Esophagus (tissue), 2 donors: ENCODE results near the gene HYAL2. TPM values are rescaled to one million over a fixed set of nuclear protein-coding genes. Genes with fewer than 3 reads are reported as not detected.

Experiments used
- H3K27ac ChIP-seq, 2 donors: one replicate each; pipeline ENCODE4 v1.5.1; 2013; ENCODE audit warnings: low read depth in 2 of 2, mild to moderate bottlenecking in 2 of 2, inconsistent platforms in 1 of 2, low read length in 1 of 2, moderate library complexity in 1 of 2
- H3K27me3 ChIP-seq, 2 donors: one replicate each; pipeline ENCODE4 v1.6.1; 2013; ENCODE audit warnings: low read length in 2 of 2, control low read depth in 1 of 2, mild to moderate bottlenecking in 1 of 2; ENCODE audit not compliant: insufficient read depth in 2 of 2, control insufficient read depth in 1 of 2
- H3K36me3 ChIP-seq, 2 donors: one replicate each; pipeline ENCODE4 v1.6.1; 2013; ENCODE audit warnings: low read length in 1 of 2; ENCODE audit not compliant: control insufficient read depth in 2 of 2, insufficient read depth in 2 of 2
- H3K4me1 ChIP-seq, 2 donors: one replicate each; pipeline ENCODE4 v1.6.1; 2013; ENCODE audit warnings: low read length in 1 of 2; ENCODE audit not compliant: control insufficient read depth in 2 of 2, insufficient read depth in 2 of 2
- H3K4me3 ChIP-seq, 2 donors: one replicate each; pipeline ENCODE4 v1.5.1; 2013; ENCODE audit warnings: low read length in 2 of 2, mild to moderate bottlenecking in 2 of 2, low read depth in 1 of 2, moderate library complexity in 1 of 2
- H3K9me3 ChIP-seq, 2 donors: one replicate each; pipeline ENCODE4 v1.6.1; 2013; ENCODE audit warnings: mild to moderate bottlenecking in 2 of 2, low read depth in 1 of 2, low read length in 1 of 2, moderate library complexity in 1 of 2; ENCODE audit not compliant: control insufficient read depth in 2 of 2, insufficient read depth in 1 of 2
- WGBS, 2 donors: extraction: QIAGEN DNeasy Blood & Tissue Kit; methylation state at CpG; one replicate each; pipeline ENCODE4 v1.1.7; 2013; 5-methylcytosine and 5-hydroxymethylcytosine counted together
- polyA plus RNA-seq, 2 donors: library from polyadenylated mRNA; stranded (reverse); fragments of 200-250 nt; gene quantifications; one replicate each; pipeline ENCODE4 v1.2.3, GENCODE V29; 2013
- donor health status: healthy with polysubstance abuse.
- donor health status: Bipolar disorder and iron deficiency.

The HYAL2 gene
- polyA plus RNA-seq, 2 donors: 25.6 to 43.1 TPM

GRCh38 chr3:50334339-50335075, 12.0 kb upstream of the HYAL2 start:
- WGBS, 2 donors: 44 to 52% methylated on average over 5 of the region's 5 CpGs
- H3K4me1 ChIP-seq: peaks cover 4 to 6% of the 10 kb centered on the region in 2 donors
- no peak overlapping the region for H3K4me3 ChIP-seq
- peaks cover 16 to 21% of the 10 kb centered on the region in 2 donors for H3K36me3 ChIP-seq
- H3K9me3 ChIP-seq: peaks cover 0 to 2% of the 10 kb centered on the region in 2 donors
- no peaks in the 10 kb centered on the region for H3K27me3 ChIP-seq
- peak overlapping the region; percentile 54 to 60 for H3K27ac ChIP-seq

DNA sequence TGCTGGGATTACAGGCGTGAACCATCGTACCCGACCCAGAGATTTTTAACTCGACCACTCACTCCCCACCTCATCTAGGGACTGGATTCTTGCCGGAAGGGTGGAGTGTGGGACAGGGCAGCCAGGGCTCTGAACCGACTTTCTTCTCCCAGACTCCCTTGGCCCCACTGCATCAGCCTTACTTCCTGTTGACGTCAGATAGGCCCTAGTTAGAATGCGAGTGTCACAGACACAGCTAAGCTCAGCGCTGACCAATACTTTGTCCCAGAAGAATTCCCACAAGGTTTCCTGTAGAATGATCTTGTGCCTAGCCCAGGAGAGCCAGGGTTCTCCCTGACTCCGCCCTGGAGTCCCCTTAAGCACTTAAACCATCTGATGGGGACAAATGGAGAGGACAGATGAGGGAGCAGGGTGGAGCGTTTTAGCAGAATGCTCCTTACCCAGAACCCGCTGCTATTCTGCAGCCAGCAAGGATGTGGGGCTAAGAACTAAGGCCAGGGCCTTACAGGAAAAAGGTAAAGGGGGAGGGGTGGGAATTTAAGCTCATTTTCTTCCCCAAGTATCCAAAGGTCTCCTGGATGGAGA, 11.3 kb upstream of the HYAL2 start:
- peaks cover 4 to 6% of the 10 kb centered on the region in 2 donors for H3K4me1 ChIP-seq
- H3K36me3 ChIP-seq: peaks cover 16 to 21% of the 10 kb centered on the region in 2 donors
- H3K4me3 ChIP-seq: no peak overlapping the region
- 59 to 65% methylated on average over 12 of the region's 12 CpGs for WGBS, 2 donors
- no peaks in the 10 kb centered on the region for H3K27me3 ChIP-seq
- peak overlapping the region; percentile 54 to 60 for H3K27ac ChIP-seq
- peaks cover 0 to 2% of the 10 kb centered on the region in 2 donors for H3K9me3 ChIP-seq

GRCh38 chr3:50331364-50331907, 8.9 kb upstream of the HYAL2 start:
- H3K9me3 ChIP-seq: peaks cover 0 to 2% of the 10 kb centered on the region in 2 donors
- WGBS, 2 donors: 92 to 95% methylated on average over 19 of the region's 19 CpGs
- H3K4me1 ChIP-seq: peaks cover 0 to 9% of the 10 kb centered on the region in 2 donors
- no peak overlapping the region for H3K27ac ChIP-seq
- H3K27me3 ChIP-seq: no peaks in the 10 kb centered on the region
- H3K36me3 ChIP-seq: peaks cover 16 to 21% of the 10 kb centered on the region in 2 donors
- no peak overlapping the region for H3K4me3 ChIP-seq

DNA sequence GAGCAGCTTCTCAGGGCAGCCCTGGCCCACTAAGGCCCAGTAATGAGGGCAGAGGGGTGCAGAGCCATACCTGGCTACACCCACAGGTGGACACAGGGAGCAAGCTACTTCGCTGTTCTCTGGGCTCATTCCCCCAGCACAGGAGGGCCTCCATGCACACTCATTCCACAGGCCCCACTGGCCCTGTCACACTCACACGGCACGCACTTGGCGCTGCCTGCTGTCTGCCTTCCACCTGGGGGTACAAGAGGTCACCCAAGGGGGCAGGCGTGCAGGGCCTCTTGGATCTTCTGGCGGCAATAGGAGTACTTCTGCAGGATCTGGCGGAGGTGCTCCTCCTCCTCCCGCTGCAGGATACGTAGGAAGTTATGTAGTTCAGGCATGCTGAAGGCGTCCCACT, 7.8 kb upstream of the HYAL2 start:
- no peak overlapping the region for H3K4me3 ChIP-seq
- H3K36me3 ChIP-seq: peaks cover 16 to 31% of the 10 kb centered on the region in 2 donors
- H3K4me1 ChIP-seq: peaks cover 0 to 9% of the 10 kb centered on the region in 2 donors
- 94% methylated on average over 10 of the region's 10 CpGs for WGBS, 2 donors
- peaks cover 0 to 2% of the 10 kb centered on the region in 2 donors for H3K9me3 ChIP-seq
- H3K27ac ChIP-seq: no peak overlapping the region
- H3K27me3 ChIP-seq: no peaks in the 10 kb centered on the region

- peaks cover 16 to 31% of the 10 kb centered on the region in 2 donors for H3K36me3 ChIP-seq
- H3K4me1 ChIP-seq: peaks cover 0 to 9% of the 10 kb centered on the region in 2 donors
- no peaks in the 10 kb centered on the region for H3K27me3 ChIP-seq
- peak within 1 kb of the TSS; percentile 88 to 92 for H3K27ac ChIP-seq
- 2% methylated on average over 55 of the region's 55 CpGs for WGBS, 2 donors
- peak within 1 kb of the TSS; percentile 91 to 97 for H3K4me3 ChIP-seq
- H3K9me3 ChIP-seq: peaks cover 0 to 2% of the 10 kb centered on the region in 2 donors
These were observed 5.6 kb upstream of the HYAL2 start, which contains the start of gene TUSC2 for GRCh38 chr3:50327943-50328691. TUSC2 (minus strand) TSS chr3:50328223; CDS start chr3:50328099, 124 bp downstream.

GRCh38 chr3:50327129-50327528, 4.6 kb upstream of the HYAL2 start:
- no peaks in the 10 kb centered on the region for H3K27me3 ChIP-seq
- H3K36me3 ChIP-seq: peaks cover 16 to 28% of the 10 kb centered on the region in 2 donors
- peak overlapping the region in 1 of 2 donors; percentile 92 for H3K27ac ChIP-seq
- peaks cover 0 to 9% of the 10 kb centered on the region in 2 donors for H3K4me1 ChIP-seq
- peaks cover 0 to 2% of the 10 kb centered on the region in 2 donors for H3K9me3 ChIP-seq
- peak overlapping the region; percentile 91 to 97 for H3K4me3 ChIP-seq
- 59 to 60% methylated on average over 4 of the region's 4 CpGs for WGBS, 2 donors

- Histone ChIP-seq H3K27ac (no peak overlapping the region), H3K27me3 (no peaks in the 10 kb centered on the region), H3K4me1 (peaks cover 0 to 9% of the 10 kb centered on the region in 2 donors), H3K9me3 (peaks cover 0 to 2% of the 10 kb centered on the region in 2 donors), H3K4me3 (no peak overlapping the region), H3K36me3 (peaks cover 10 to 20% of the 10 kb centered on the region in 2 donors)
- 88 to 89% methylated on average over 8 of the region's 8 CpGs for WGBS, 2 donors
These were observed 3.6 kb upstream of the HYAL2 start for GRCh38 chr3:50326182-50326541.

DNA sequence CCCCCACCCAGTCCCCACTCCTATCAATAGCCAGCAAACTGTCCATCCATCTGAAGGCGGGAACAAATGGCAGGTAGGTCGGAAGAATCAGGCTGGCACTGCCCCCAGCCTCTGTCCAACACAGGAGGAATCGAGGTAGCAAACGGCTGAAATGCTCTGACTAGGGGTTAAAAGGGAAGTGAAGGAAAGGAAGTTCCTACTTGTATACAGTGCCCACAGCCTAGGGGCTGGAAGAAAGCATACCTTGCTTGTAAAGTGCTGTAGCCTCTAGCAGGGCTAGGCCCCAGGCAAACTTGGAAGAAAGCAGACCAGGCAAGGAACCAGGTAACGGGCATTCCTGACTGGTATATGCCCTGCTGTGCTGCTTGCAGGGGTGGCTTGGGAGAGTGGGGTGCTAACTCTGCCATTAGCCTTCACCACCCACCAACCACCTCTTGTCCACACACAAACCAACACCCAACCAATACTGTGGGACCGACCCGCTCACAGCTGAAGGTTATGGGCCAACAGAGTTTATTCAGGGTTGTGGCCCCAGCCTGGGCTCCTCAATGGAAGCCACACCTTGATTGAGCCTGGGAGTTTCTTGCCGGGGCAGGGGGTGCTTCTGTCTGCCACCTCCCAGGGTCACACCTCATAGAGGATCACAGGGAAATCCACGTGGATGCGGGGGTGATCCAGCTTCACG, 3.1 kb upstream of the HYAL2 start:
- H3K27me3 ChIP-seq: no peaks in the 10 kb centered on the region
- H3K36me3 ChIP-seq: peaks cover 6 to 15% of the 10 kb centered on the region in 2 donors
- 84 to 85% methylated on average over 11 of the region's 11 CpGs for WGBS, 2 donors

DNA sequence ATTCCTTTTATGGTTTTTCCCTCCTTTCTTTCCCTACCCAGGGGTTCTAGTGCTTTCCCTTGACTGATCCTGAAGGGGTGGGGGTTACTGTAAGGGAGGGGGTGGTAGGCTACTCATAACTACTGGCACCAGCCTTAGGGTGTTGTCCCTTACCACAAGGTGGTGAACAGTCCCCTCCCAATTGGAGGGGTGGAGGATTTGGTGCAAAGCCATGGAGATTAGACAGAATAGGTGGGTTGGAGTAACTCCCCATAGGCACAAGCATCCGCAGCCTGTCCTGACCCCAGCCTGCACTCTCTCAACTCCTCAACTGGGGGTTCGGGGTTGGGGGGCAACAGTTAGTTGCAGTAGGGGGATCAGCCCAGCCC, 2.6 kb upstream of the HYAL2 start:
- peak overlapping the region in 1 of 2 donors; percentile 47 for H3K27ac ChIP-seq
- no peak overlapping the region for H3K4me3 ChIP-seq
- H3K9me3 ChIP-seq: no peaks in the 10 kb centered on the region
- 73 to 88% methylated on average over 2 of the region's 2 CpGs for WGBS, 2 donors
- H3K27me3 ChIP-seq: no peaks in the 10 kb centered on the region
- H3K36me3 ChIP-seq: peaks cover 1 to 10% of the 10 kb centered on the region in 2 donors
- peaks cover 0 to 13% of the 10 kb centered on the region in 2 donors for H3K4me1 ChIP-seq

More for the DNA sequence above, 3.1 kb upstream of the HYAL2 start:
- Histone ChIP-seq H3K9me3 (peaks cover 0 to 2% of the 10 kb centered on the region in 2 donors), H3K4me3 (no peak overlapping the region), H3K27ac (peak overlapping the region in 1 of 2 donors; percentile 47), H3K4me1 (peaks cover 0 to 9% of the 10 kb centered on the region in 2 donors)
